HG03460 (cell line): Measurements from ENCODE around the gene METTL6.
"Not testable (repeated sequence)": the region's sequence is repeated elsewhere in the genome, so short reads cannot be mapped to it uniquely, and the experiment has no call there.

Experiments used
- ATAC-seq: cut with Tn5 transposase; IDR thresholded peaks from one replicate; pipeline ENCODE4 v1.9.1; 2021; ENCODE audit not compliant: unreplicated experiment

METTL6 gene

GRCh38 chr3:15405448-15406050, 21.8 kb downstream of the METTL6 start:
- no peak for ATAC-seq

- ATAC-seq = no peak
Observed at GRCh38 chr3:15404767-15405166, 22.6 kb downstream of the METTL6 start.

- no peak for ATAC-seq
Observed at GRCh38 chr3:15403965-15404364, 23.4 kb downstream of the METTL6 start.

- no peak for ATAC-seq
Observed at GRCh38 chr3:15403495-15403894, 23.8 kb downstream of the METTL6 start.

- ATAC-seq = no peak
Observed at GRCh38 chr3:15401936-15402335, 25.4 kb downstream of the METTL6 start.

- ATAC-seq = no peak
Observed at GRCh38 chr3:15399970-15400369, 27.4 kb downstream of the METTL6 start.

GRCh38 chr3:15398731-15399133, 28.6 kb downstream of the METTL6 start:
- ATAC-seq = not testable (repeated sequence)

- ATAC-seq = not testable (repeated sequence)
Observed at GRCh38 chr3:15393252-15393651, 34.1 kb downstream of the METTL6 start.

GRCh38 chr3:15391007-15391406, 36.3 kb downstream of the METTL6 start:
- ATAC-seq = no peak

GRCh38 chr3:15390460-15390859, 36.9 kb downstream of the METTL6 start:
- no peak for ATAC-seq

- not testable (repeated sequence) for ATAC-seq
Observed at GRCh38 chr3:15388335-15388734, 39.0 kb downstream of the METTL6 start.

- no peak for ATAC-seq
Observed at GRCh38 chr3:15387735-15388134, 39.6 kb downstream of the METTL6 start.

GRCh38 chr3:15387171-15387581, 40.2 kb downstream of the METTL6 start:
- no peak for ATAC-seq

- not testable (repeated sequence) for ATAC-seq
Observed at GRCh38 chr3:15386654-15386955, 40.7 kb downstream of the METTL6 start.

GRCh38 chr3:15385901-15386653, 41.3 kb downstream of the METTL6 start:
- ATAC-seq = no peak

- ATAC-seq = peak; percentile 6
Observed at GRCh38 chr3:15385238-15385695, 42.1 kb downstream of the METTL6 start.

GRCh38 chr3:15384510-15385237, 42.7 kb downstream of the METTL6 start:
- ATAC-seq = peak; percentile 81

GRCh38 chr3:15382405-15382923, 44.9 kb downstream of the METTL6 start:
- no peak for ATAC-seq

GRCh38 chr3:15380980-15381890, 46.1 kb downstream of the METTL6 start:
- no peak for ATAC-seq

GRCh38 chr3:15377961-15378791, 49.2 kb downstream of the METTL6 start:
- peak; percentile 91 for ATAC-seq
